NCI-H2107 treated with DMSO at 0.1 percent for 48 hours (cell line): ENCODE measurements around the gene TFDP2.
"Not testable (repeated sequence)": the region's sequence is repeated elsewhere in the genome, so short reads cannot be mapped to it uniquely, and the experiment has no call there.

ENCODE experiments used
- DNase-seq: peaks from one replicate; lab custom pipeline; 2025; ENCODE audit not compliant: unreplicated experiment; lab: John Stamatoyannopoulos, UW

TFDP2 gene, protein sequence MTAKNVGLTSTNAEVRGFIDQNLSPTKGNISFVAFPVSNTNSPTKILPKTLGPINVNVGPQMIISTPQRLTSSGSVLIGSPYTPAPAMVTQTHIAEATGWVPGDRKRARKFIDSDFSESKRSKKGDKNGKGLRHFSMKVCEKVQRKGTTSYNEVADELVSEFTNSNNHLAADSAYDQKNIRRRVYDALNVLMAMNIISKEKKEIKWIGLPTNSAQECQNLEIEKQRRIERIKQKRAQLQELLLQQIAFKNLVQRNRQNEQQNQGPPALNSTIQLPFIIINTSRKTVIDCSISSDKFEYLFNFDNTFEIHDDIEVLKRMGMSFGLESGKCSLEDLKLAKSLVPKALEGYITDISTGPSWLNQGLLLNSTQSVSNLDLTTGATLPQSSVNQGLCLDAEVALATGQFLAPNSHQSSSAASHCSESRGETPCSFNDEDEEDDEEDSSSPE

DNA sequence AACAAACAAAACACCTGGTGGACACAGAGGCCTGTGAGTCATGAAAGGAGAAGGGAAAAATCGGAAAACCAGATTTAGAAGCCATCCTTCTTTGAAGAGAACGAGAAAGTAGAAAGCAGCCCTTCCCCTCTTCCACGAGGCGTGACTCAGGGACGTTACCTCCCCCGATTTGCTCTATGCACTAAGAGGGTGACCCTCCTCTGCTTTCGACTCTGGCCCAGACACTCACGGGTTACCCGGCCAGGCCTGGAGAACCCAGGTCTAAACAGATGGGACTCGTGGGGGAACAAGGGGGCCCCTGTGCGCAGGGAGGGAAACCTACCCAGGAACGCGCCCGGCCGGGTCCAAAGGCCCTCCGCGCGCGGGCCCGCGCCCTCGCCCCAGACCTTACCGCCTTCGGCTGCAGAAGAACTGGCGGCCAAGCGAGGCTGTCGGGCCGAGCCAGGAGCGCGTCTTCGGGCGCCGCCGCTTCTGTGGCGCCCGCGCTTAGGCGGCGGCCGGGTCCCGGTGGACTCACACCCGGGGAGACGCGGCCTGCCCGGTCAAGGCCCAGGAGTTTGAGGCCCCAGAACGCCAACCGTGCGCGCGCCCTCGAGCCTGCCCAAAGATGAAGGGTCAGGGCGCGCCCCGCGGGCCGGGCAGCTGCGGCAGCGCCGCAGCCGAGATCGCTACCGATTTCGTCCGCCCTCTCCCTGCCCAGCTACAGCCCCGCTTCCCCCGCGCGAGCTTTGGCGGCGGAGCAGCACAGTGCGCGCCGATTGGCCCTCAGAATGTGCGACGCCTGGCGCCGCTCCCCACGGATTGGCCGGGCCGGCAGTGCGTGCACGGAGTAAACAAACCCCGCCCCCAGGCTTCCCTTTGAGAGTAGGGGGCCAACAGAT, at the start of gene TFDP2:
TSS of gene TFDP2 (minus strand) at position 753 of the 881 bp plus-strand sequence. CDS start 47,795 bp downstream, outside the sequence.
- DNase-seq: peak; percentile 78

DNA sequence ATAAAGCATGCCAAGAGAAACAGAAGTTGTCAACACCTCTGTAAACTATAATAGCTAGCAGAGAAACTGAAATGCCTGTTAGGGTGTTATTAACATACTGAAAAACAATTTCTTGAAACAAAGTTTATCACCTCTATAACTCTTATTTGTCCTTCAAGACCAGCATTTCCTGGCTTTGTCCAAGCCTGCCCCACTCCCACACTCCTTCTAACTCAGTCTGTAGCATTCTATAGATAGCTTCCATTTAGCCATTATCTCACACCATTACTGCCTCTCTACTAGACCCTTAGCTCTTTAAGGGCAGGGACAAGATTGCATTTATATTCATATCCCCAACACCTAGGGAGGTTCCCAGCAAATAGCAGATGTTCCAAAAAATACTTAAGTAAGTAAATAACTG, 39.5 kb upstream of the TFDP2 start:
- no peak for DNase-seq

DNA sequence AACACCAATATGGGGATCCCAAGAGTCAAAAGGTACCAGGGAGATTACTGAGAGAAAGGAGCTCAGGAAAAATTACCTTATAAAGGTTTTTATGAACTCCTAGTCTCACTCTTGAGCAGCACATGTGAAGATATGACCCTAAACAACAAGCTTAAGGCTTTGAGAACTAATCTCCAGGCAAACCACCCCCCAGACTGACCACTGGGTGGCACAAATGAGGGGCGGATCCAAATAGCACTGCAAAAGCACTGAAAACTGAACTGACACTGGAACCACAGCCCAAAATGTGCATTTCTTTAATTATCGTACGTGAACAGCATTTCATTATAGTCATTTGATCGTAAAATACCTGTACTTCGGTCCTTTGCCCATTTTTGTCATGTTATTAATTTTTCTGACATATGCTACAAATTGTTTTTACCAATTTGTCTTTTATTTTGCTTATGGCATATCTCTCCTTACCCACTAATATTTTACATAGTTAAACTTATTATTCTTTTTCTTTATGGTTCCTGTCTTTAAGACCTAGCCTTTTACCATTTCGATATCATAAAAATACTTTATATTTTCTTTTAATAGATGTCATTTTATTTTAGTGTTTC, 31.5 kb upstream of the TFDP2 start:
- no peak for DNase-seq

DNA sequence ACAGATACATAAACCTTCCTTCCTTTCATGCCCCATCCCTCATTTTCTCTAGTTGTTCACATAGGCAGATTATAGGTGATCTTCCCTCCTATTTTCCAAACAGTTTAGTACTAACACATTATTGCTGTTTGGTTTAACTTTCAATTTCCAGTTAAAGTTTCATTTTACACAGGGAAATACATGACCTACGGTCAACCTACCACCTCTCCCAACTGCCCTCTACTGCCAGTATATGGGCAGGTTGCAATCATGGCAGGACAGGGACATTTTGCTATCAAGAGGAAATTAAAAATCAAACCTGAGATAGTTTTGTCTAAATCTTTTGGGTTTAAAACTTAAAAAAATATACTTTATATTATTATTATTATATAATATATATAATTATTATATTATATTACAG, 26.1 kb upstream of the TFDP2 start:
- DNase-seq: no peak

DNA sequence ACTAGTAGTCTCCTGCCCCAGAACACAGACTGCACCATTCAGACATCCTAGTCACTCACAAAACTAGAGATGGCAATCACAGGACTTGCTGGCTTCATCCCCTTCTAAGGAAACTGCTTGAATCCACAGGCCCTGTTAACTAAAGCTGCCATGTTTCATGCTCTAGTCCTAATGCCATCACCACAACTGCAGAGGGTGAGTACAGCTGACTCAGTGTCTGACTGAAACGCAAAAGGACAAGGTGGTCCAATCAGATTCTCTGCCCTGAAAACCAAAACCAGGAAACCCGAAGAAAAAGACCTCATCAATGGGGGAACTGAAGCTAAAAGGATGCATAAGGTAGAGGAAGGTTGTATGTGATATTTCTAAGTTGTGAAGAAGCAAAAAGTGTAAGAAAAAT, 25.2 kb upstream of the TFDP2 start:
- no peak for DNase-seq

DNA sequence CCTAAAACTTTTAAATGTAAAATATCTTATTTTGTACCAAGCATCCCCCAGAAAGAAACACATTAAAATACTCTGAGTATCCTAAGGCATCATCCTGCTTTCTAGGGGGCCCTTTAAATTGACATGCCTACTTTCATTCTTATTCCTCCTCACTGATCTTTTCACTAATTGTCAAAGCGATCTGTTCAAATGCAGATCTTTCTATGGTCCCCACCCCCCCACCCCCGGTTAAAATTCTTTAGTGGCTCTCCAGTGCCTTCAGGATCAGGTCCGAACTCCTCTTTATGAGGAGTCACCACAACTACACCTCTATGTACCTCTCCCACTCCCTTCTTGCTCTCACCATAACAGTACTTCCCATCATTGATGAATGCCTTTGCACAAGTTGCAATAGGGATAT, 19.2 kb upstream of the TFDP2 start:
- DNase-seq: no peak

DNA sequence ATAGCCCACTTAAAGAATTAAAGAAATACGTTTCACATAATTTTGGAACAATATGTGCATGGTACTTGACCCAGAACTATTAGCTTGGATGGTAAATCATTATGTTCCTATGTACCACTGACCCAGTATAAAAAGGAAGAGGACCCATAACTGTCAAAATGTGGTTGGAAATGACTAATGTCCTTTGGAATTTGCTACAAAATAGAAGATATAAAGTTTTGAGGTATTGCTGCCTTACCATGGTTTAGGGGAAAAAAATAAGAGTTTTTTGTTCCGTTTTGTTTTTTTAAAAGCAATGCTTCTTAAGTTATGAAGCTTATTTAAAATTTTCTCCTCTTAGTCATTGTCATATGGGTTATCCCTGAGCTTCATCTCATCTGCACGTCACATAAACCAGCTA, 15.8 kb upstream of the TFDP2 start:
- no peak for DNase-seq

DNA sequence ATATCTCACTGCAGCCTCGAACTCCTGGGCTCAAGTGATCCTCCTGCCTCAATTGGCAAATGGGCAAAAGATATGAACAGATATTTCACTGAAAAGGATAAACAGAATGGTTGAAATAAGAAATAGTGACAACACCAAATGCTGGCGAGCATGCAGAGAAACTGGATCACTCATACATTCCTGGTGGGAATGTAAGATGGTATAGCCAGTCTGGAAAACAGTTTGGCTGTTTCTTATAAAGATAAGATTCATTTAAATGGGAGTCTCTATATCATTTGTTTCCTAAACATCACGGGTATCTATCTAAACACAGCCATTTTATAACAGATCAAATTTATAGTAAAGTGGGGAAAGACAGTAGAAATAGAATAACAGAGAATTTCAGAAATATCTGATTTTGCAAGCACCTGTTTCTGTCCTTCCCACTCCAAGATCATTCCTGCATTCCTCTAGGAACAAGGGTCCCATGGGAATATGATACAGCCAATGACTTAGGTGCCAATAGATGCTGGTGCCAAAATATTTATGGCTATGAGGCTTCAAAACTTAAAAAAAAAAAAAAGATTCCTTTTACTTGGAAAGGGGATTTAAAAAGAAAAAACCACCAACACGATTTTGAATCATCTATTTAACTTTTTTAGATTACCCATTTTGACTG, 9.9 kb upstream of the TFDP2 start:
- DNase-seq: no peak

DNA sequence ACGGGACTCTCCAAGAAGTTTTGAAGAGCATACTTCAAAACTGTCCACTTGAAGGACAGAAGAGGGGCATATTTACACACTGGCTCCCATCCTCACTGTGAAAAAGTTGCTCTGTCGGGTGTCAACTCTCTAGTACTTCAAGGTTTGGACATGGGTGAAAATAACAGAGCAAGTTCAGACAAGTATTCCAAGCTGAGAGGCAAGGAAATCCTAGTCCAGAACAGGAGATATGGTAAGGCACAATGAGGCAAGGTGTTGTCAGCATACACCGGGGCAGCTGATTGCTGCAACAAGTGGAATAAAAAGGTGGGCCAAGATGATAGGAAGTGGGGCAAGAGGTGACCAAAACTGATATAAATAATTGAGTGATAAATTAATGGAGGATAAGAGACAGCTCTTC, 4.8 kb upstream of the TFDP2 start:
- DNase-seq: no peak

DNA sequence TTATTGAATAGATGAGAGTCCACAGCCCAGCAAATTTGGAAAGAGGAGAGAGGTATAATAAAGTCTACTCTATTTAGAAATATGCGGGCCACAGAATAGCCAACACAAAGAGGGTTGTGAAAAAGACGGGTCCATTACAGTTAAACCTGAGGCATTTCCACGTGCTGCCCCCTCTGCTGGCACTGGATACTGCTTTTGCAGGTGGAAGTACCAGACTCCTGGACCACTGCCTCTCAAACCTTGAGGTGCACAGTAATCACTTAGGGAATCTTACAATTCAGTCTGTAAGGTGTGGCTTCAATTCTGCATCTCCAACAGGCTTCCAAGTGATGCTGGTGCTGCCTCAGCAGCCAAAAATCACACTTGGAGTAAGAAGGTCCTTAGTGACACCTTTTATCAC, 3.0 kb upstream of the TFDP2 start:
- DNase-seq: no peak

DNA sequence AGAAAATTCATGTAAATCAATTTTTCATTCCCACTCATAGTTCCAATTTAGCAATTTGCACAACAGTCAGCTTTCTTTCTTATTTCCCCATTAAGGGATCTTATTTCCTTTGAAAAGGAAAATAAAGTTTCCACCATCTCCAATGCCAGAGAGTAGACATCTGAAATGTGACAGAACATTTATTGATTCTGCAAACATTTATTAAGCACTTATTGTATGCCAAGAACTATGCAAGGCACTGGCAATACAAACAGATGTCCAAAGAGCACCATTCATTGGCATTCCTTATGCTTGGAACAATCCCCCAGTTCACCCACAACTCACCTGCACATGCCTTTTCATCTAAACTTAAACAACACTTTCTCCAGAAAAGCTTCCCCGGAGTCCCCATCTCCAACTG, 2.5 kb upstream of the TFDP2 start:
- no peak for DNase-seq

DNA sequence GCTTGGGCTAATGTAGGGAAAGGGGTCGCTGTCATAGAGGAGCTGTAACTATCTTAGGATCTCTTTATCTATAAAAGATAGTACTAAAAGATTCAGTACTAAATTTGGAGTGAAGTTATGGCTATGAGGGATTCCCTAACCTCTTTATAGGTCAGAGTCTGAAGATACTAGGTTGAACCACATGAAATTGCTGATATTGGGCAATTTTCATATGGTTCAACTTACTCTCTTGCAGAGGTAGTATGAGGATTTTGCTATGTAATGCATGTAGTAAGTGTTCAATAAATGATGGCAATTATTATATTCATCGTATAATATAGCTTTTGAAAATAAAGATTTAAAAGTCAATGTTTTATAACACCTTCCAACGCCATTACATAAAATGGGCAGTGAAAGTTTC, 1.9 kb upstream of the TFDP2 start:
- no peak for DNase-seq

DNA sequence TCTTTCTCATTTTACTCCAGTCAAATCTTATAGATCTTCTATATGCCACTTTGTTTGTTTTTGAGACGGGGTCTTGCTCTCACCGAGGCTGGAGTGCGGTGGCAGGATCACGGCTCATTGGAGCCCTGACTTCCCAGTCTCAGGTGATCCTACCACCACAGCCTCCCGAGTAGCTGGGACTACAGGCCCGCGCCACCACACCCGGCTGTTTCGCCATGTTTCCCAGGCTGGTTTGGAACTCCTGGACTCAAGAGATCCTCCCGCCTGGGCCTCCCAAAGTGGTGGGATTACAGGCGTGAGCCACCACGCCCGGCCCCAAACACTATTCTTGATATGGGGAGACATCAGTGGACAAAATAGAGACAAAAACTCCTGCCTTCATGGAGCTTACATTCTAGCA, 927 bp upstream of the TFDP2 start:
- no peak for DNase-seq

DNA sequence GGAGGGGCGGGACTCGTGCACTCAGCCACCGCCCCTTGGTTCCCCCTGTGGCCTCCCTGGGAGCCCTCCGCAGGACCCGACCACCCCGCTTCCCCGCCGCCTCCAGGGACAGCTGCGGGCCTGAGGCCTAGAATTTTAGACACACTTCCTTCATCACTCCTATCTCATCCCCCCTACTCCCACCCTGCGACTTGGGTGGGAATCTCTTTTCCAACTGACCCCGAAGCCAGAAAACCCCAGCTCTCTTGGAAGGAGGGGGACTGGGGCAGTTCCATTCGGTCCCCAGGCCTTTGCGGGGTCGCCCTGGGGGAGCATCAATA, 289 bp upstream of the TFDP2 start:
- no peak for DNase-seq

DNA sequence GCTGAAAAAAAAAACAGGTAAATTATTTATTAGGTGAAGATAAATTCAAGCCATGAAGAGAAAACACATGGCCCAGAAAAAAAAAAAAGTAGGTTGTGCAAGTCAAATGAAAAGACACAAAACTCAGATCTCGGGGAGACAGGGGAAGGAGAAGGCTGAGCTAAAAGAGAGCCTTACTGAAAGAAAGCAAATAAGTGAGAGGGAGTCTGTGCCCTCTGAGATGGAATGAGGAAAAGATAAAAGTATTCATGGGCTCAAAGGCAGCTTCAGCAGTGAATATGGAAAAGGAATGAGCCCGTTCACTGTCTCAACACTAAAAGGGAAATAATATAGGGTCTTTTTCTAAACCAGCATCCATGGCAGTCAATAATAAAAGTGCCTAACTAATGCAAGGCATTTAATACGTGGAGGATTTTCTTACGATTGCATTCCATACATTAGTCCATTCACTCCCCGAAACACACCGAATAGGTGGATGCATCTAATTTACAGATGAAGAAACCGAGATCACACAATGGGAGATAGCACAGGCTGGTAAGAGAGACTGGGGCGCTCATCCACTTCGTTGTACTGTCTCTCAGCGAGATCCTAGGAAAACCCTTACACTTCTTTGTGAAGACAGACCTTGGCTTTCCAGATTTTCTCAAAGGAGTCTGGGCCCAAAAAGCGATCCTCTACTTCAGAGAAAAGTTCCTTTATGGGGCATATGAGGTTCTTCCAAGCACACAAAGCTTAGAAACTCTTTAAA, 1.1 kb downstream of the TFDP2 start:
- no peak for DNase-seq

DNA sequence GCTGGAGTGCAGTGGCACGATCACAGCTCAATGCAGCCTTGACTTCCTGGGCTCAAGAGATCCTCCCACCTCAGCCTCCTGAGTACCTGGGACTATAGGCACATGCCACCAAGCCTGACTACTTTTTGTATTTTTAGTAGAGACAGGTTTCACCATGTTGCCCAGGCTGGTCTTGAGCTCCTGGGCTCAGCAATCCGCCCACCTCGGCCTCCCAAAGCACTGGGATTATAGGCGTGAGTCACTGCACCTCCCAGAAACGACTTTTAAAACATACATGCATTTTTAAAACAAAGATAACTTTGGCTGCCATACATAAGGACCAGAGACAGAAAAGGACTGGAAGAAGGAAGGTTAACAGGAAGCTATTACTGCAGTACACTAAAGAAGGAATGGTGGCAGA, 4.8 kb downstream of the TFDP2 start:
- not testable (repeated sequence) for DNase-seq

DNA sequence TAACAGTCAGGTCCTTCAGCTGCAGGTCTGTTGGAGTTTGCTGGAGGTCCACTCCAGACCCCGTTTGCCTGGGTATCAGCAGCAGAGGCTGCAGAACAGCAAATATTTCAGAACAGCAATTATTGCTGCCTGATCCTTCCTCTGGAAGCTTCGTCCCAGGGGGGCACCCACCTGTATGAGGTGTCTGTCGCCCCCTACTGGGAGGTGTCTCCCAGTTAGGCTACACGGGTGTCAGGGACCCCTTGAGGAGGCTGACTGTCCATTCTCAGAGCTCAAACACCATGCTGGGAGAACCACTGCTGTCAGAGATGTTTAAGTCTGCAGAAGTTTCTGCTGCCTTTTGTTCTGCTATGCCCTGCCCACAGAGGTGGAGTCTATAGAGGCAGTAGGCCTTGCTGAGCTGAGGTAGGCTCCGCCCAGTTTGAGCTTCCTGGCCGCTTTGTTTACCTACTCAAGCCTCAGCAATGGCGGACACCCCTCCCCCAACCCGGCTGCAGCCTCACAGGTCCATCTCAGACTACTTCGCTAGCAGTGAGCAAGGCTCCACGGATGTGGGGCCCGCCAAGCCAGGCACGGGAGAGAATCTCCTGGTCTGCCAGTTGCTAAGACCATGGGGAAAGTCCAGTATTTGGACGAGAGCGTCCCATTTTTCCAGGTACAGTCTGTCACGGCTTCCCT, 8.6 kb downstream of the TFDP2 start:
- DNase-seq: not testable (repeated sequence)

DNA sequence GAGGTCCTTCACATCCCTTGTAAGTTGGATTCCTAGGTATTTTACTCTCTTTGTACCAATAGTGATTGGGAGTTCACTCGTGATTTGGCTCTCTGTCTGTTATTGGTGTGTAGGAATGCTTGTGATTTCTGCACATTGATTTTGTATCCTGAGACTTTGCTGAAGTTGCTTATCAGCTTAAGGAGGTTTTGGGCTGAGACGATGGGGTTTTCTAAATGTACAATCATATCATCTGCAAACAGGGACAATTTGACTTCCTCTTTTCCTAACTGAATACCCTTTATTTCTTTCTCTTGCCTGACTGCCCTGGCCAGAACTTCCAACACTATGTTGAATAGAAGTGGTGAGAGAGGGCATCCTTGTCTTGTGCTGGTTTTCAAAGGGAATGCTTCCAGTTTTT, 12.3 kb downstream of the TFDP2 start:
- not testable (repeated sequence) for DNase-seq

DNA sequence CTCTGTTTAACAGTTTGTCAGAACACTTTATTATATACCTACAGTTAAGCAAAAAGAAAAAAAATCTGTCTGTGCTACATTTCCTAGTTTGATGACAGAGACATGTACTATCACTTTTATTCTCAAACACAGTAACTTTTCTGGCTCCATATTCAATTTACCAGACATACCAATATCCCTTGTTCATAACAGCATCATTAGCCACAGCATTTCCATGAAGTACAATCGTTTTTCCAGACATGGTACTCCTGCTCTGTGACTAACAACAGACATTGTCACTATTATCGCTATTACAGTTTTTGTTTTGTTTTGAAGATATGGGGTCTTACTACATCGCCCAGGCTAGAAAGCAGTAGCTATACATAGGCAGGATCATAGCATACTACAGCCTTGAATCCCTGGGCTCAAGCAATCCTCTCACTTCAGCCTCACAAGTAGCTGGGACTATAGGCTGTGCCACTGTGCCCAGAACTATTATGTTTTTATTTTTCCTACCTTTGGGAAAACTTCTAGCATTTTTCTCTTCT, 14.5 kb downstream of the TFDP2 start:
- no peak for DNase-seq
